Activated T-cell treated with anti-CD3 and anti-CD28 coated beads, Interleukin-2, amount 50 U/mL, for 48 hours (primary cell): ENCODE results near the gene RCOR1.
"Not testable (repeated sequence)": the region's sequence is repeated elsewhere in the genome, so short reads cannot be mapped to it uniquely, and the experiment has no call there.

ENCODE experiments used
- DNase-seq, 2 experiments: peaks; one replicate each; pipeline ENCODE4 v3.0.0-alpha.2; 2020

The RCOR1 gene

DNA sequence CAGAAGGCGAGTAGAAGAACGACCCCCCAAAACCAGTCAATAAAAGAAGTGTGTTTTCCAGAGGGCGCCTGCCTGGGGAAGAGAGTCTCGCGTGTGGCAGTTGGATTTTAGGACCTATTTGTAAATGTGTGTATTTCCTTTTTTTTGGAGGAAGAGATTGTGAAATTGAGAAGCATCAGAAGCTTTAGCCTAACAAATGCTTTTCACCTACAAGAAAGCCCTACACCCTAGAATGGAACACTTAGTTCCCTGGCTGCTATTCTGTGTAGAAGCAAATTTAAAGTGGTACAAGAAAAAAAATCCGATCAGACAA lies 1.3 kb downstream of the RCOR1 start:
- no peak for DNase-seq

DNA sequence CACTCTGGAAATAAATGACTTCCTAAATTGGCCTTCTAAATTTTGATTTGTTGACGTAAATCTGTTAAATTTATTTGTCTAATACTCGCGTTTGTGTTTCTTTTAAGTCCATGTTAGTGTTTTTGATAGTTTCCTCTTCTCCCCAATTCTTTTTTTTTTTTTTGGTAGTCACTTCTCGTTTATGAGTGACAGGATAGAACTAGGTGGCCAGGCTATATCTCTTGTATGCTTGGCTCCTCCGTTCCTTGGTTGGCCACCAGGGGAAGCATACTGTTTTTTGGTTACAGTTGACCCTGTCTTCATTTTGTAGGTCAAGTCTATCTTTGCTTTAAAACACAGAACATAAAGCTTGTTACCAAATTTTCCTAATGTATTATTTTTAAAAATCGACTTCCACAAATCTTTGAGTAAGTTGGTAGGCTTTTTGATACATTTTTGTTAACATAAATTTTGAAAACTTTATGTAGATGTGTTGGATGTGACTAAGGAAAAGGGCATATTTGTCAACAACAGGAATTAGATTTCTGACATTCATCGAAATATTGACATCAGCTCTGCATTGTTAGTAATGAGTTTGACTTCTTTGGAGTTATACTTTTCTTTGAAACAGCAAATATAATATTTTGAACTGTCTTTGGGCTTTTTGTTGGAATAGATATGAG lies 2.2 kb downstream of the RCOR1 start:
- DNase-seq: peak; percentile 73 to 77

DNA sequence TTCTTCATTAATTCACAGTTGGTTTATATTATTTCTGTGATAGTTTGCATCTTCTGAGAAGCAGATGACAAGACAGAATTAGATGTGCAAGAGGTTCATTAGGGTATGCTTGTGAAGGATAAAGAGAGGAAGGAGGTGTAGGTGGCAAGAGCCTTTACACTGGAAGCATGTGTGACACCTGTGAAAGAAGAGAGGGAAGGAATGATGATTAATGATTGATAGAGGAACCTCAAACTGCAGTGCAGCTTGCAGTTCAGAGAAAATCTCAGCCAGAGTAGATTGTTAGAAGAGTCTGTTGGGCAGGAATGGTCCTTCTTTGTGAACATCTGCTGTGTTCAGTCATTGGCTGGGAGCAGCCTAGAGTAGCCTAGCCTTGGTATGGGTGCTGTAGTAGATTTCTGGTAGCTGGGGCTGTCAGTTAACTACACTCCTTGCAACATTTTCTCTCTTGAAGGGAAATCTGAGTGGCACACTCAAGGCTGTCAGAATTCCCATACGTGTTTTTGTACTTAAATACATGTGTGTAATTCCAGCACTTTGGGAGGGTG lies 9.0 kb downstream of the RCOR1 start:
- DNase-seq: no peak

DNA sequence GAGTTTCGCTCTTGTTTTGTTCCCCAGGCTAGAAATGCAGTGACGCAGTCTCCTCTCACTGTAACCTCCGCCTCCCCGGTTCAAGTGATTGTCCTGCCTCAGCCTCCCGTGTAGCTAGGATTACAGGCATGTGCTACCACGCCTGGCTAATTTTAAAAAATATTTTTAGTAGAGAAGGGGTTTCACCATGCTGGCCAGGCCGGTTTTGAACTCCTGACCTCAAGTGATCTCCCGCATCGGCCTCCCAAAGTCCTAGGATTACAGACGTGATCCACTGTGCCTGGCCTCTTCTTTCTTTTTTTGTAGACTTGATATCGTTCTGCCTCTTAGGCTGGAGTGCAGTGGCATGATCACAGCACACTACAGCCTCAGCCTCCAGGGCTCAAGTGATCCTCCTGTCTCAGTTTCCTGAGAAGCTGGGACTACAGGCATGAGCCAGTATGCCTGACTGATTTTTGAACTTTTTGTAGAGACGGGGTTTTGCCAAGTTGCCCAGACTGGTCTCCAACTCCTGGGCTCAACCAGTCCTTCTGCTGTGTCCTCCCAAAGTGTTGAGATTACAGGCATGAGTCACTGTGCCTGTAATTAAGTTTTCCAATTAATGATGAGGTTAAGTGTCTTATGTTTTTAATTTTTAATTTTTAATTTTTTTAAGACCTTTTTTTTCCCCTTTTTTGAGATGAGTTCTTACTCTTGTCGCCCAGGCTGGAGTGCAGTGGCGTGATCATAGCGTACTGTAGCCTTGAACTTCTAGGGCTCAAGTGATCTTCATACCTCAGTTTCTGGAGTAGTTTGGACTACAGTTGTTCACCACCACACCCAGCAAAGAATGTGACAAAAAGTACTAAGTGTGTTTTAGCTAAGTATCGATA lies 10.2 kb downstream of the RCOR1 start:
- DNase-seq: no peak

DNA sequence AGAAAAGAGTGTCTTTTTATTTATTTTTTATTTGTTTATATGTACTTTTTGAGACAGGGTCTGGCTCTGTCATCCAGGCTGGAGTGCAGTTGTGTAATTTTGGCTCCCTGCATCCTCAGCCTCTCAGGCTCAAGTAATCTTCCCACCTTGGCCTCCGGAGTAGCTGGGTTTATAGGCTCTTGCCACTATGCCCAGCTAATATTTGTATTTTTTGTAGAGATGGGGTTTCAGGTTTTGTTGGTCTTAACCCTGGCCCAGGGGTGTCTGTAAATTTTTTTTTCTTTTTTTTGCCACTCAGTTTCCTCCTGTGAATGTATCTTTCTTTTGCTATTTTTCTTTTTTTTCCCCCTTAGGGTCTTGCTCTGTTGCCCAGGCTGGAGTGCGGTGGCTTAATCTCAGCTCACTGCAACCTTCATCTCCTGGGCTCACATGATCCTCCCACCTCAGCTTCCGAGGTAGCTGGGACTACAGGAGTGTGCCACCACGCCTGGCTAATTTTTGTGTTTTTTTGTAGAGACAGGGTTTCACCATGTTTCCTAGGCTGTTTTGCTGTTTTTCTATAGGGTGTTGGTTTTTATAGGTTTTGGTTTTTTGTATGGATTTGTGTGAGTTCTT lies 11.0 kb downstream of the RCOR1 start:
- no peak for DNase-seq

DNA sequence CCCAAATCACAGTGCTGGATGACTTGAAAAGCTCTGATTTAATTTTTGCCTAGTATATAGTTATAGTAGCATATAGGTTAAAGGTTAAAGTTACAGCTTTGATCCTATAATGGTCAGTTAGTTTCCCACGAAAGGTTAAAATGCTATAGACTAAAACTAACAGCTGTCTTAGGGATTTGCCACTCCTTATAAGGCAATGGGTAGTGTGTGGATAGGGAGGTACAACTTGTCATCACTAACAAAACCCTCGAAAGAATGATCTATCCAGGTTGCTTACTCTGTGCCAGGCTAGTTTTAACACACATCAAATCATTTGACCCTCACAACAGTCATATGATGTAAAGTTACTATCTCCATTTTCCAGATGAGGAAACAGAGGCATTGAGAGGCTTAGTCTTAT lies 11.7 kb downstream of the RCOR1 start:
- no peak for DNase-seq

DNA sequence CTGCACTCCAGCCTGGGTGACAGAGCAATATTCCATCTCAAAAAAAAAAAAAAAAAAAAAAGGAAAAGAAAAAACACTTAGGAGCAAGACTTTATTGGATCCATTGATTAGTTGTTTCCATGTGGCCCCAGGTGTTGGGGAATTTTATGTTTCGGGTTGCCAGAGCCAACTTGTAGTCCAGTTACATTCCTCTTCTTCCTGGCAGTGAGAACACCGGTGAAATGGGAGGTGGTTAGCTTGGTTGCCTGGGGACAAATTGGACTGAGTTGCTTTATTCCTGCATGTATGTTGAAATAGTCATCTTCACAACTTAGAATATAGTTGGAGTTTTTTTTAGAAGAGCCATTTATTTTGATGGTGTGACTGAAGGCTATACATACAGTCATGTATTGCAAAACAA lies 12.6 kb downstream of the RCOR1 start:
- DNase-seq: no peak

DNA sequence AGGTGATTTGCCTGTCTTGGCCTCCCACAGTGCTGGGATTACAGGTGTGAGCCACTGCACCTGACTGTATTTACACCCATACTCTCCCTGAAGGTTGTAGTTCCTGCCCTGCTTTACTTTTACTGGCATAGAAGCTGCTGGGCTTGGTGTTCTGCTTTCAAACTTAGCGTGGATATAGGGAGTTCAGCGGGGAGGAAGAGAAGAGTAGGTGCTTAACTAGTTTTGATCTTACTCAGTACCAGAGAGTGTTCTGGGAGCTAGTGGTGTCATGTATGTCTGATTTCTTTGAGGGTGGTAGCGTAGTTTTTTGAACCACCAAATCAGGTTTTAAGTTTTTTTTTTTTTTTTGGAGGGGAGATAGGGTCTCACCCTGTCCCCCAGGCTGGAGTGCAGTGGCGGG lies 13.8 kb downstream of the RCOR1 start:
- DNase-seq: no peak

DNA sequence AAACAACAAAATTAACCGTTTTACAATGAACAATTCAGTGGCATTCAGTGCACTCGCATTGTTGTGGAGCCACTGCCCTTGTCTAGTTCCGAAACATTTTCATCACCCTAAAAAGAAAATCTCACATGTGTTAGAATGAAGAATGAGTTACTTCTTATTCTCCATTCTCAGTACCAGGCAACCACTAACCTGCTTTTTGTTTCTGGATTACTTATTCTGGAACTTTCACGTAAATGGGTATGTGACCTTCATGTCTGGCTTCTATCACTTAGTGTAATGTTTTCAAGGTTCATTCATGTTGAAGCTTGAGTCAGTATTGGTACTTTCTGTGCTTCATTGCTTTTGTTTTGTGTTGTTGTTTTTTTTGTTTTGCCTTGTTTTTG lies 15.6 kb downstream of the RCOR1 start:
- DNase-seq: no peak

DNA sequence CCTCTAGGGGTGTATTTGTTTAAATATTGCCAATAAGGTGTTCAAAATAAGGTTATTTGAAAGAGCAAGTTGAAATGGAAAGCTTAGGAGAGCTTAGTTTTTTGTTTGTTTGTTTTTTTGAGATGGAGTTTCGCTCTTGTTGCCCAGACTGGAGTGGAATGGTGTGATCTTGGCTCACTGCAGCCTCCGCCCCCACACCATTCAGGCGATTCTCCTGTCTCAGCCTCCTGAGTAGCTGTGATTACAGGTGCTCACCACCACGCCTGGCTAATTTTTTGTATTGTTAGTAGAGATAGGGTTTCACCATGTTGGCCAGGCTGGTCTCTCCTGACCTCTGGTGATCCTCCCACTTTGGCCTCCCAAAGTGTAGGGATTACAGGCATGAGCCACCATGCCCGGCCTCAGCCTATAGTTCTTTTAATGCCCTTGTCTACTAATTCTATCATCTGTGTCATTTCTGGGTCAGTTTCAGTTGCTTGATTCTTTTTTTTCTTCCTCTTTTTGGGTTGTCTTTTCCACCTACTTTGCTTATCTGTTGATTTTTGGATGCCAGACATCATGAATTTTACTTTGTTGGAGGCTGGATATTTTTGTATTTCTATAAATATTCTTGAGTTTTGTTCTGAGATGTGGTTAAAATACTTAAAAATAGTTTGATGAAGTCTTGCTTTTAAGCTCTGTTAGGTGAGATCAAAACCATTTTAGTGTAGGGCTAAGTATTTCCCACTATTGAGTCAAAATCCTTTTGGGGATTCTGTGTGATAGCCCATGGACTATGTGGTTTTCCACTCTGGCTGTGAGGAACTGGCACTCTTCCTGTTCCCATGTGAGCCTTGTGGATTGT lies 18.7 kb downstream of the RCOR1 start:
- DNase-seq: no peak

DNA sequence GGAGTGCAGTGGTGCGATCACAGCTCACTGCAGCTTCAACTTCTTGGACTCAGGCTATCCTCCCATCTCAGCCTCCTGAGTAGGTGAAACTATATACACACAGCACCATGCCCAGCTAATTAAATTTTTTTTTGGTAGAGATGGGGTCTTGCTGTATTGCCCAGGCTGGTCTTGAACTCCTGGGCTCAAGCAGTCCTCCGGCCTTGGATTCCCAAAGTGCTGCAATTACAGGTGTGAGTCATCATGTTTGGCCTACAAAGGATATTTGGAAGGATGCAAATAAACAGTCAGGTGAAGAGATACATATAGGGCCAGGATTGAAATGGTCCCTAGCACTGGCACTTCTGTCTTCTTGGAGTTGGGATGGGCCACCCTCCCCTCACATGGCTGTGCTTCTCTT lies 23.9 kb downstream of the RCOR1 start:
- DNase-seq: no peak

DNA sequence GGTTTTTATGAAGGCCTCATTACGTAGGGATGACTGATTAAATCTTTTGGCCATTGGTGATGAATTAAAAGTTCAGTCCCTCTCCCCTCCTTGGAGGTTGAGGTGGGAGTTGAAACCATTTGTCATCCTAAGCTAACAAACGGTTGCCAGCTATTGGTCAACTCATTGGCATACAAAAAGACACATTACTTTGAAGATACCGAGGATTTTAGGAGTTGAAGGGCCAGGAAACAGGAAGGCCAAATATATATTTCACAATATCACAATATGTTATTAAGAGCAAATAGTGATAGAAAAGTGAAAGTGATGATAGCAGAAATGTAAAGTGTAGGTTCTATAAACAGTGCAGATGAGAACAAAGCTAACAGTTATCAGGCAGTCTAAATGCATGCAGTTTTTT lies 24.4 kb downstream of the RCOR1 start:
- DNase-seq: no peak

DNA sequence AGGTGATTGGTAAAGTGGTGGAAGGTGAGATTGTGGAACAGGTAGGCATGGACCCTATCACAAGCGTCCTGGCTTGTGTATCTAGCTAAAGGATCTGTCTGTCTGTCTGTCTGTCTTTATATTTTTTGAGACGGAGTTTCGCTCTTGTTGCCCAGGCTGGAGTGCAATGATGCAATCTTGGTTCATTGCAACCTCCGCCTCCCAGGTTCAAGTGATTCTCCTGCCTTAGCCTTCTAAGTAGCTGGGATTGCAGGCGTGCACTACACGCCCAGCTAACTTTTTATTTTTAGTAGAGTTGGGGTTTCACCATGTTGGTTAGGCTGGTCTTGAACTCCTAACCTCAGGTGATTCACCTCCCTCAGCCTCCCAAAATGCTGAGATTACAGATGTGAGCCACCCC lies 26.6 kb downstream of the RCOR1 start:
- DNase-seq: not testable (repeated sequence)

DNA sequence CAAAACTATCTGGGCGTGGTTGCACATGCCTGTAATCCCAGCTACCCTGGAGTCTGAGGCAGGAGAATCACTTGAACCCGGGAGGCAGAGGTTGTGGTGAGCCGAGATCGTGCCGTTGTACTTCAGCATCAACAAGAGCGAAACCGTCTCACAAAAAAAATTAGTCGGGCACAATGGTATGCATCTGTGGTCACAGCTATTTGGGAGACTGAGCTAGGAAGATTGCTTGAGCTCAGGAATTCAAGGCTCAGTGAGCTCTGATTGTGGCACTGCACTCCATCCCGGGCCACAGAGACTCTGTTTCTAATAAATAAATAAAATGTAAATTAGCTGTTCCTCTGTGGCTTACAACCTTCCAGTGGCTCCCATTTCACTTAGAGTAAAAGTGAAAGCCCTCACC lies 28.0 kb downstream of the RCOR1 start:
- DNase-seq: no peak

DNA sequence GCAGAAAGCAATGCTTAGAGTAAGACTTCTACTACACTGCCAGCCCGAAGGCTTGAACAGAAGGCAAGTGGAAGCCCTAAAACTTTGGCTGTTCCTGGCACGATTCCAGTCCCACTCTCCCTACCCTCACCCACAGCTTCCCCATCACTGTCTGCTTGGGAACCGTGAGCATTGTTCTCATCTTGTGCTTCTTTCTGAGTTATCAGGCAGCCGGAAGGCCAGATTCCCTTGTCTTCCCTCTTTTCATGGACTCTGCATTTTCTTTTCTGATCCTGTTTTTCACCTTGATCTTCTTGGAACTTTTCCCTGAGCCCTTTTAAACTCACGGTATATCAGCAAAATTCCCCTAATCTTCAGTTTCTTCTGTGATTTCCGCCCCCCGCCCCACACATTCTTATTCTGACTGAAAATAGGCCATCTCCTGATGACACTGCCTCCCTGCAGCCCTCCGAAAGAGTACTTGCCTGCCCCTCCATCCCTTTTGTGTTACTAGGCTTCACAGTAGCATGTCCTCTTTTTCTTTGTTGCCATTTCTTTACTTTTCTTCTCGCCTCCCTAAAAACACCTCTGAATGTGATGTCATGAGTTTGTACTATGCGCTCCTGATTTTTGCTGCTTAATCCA lies 29.9 kb downstream of the RCOR1 start:
- DNase-seq: peak; percentile 25 to 27

DNA sequence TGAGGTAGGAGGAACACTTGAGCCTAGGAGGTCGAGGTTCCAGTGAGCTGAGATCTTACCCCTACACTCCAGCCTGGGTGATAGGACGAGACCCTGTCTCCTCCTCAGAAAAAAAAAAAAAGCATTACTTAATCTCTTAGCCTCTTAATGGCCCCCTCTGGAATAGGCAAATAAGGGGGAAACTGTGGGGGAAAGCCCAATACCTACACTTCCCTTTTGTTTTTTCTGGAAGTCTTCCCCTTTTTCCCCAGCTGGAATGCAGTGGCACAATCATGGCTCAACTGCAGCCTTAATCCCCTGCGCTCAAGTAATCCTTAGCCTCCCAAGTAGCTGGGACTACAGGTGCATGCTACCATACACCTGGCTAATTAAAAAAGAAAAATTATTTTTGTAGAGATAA lies 32.2 kb downstream of the RCOR1 start:
- no peak for DNase-seq

DNA sequence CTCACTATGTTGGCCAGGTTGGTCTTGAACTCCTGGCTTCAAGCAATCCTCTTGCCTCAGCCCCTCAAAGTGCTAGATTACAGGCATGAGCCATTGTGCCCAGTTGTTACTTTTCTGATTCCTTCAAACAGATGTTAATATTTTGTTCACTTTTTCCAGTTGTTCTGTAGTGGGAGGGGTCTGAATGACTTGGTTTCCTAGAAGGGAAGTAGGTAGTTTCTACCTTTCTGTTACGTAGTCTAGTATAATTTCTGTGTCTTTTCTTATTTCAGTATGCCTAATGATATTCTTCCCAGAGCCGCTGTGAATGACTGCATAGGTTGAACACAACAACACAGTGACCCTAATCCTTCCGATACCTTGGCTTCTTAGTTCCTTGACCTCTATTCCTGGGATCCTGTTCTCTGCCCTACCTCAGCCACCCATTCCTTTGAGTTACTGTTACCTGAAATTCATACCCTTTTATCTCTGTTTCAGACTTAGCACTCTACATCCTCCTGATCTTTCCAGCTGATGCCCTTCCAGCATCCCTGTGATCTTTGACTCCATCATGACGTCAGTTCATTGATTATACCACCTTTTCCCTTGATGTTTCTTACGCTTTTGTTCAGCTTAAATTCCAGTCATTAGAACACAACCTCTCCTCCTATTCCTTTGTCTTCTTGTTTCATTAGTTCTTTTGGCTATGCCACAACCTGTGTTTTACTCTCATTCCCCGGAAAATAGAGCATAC lies 33.3 kb downstream of the RCOR1 start:
- DNase-seq: no peak

DNA sequence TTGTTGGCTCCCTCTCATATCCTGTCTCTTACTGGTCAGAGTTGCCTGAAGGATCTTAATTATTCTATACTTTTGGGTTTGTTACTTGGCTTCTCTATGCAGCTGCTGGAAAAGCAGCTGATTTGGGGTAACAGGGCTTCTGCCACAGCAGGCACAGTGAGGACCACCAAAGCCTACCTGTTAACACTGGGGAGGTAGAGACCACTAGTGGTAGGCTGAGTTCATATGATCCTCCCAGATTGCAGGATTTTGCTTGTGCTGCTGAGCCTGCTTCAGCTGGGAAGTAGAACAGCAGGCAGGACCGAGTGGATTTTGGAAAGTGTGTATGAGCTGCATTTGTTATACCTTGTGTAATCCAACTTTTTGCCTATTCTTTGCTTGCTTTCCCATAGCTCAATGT lies 34.1 kb downstream of the RCOR1 start:
- DNase-seq: no peak

DNA sequence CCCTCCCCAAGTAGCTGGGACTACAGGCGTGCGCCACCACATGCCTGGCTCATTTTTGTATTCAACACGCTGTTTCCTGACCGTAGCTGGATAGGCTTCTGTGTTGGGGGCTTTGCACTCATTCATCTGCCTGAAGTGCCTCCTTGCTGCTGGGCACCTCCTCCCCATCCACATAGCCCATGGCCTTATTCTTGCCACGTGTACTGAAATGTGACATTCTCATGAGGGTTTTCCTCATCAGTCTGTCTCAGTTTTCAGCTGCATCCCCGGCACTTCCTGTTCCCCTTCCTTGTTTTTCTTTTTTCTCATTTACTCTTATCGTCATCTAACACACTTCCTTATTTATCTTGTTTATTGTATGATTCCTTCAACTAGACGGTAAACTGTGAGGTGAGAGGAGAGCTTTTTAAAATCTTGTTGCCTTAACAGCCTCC lies 36.6 kb downstream of the RCOR1 start:
- no peak for DNase-seq

DNA sequence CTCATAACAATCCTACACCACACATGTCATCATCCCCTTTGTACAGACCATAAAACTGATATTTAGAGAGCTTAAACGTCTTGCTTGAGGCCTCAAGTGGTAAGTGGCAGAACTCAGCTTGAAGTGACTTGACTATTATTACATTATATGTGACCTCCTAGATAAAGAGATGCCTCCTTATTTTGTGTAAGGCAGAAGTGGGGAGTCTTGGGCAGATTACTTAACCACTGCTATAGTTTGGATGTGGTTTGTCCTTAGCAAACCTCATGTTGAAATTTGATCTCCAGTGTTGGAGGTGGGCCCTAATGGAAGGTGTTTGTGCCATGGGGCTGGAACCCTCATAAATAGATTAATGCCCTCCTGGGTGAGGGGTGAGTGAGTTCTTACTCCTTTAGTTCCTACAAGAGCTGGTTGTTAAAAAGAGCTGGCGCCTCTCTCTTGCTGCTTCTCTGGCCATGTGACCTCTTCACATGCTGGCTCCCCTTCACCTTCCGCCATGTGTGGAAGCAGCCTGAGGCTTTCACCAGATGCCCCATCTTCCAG lies 37.4 kb downstream of the RCOR1 start:
- no peak for DNase-seq

DNA sequence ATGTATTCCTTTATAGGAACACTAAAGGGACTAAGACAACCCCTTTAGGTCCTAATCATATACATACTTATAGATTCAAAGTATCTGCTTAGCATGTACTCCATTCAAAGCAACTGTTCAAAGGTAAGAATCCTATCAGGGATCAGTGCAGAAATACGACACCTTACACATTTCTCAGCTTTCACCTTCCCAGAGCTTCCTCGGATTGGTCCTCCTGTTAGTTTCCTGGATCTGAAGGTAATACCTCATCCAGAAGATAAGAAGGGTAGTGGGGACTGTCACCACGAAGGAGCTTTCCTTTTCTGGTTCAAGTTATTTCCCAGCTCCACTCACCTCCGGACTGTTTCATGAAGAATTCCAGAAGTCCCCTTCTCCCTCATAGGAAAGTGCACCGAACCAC lies 38.0 kb downstream of the RCOR1 start:
- DNase-seq: no peak

DNA sequence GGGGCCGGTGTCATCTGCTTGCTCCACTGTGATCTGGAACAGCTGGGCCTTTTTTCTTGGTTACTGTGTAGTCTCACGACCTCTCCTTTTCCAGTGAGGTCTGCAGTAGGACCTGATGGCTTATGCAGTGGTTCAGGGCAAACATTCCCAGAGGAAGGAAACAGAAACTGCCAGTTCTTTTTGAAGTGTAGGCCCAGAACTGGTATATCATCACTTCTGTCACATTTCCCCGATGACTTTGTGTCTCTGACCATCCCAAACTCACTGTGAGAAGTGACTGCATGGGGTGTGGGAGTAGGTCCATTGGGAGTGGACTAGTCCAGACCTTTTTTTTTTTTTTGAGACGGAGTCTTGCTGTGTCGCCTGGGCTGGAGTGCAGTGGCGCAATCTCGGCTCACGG lies 38.4 kb downstream of the RCOR1 start:
- no peak for DNase-seq
